Bladder microvascular endothelial cell (primary cell): Measurements from ENCODE around the gene MOCOS. TPM values are rescaled to one million over a fixed set of nuclear protein-coding genes. Genes with fewer than 3 reads are reported as not detected.

Source experiments
- total RNA-seq: library from RNA; depleted of rRNA; stranded (reverse); fragments of >200 nt; gene quantifications from 2 replicates; pipeline ENCODE4 v1.2.3, GENCODE V29; 2014

MOCOS gene
- total RNA-seq: 0.19 and 0.32 TPM in 2 replicates

GRCh38 chr18:36187193-36187825 lies at the start of gene MOCOS:
Gene MOCOS (plus strand): TSS chr18:36187497. CDS start chr18:36187540, 43 bp downstream.

GRCh38 chr18:36297417-36298125 lies 110.3 kb downstream of the MOCOS start, which contains the start of gene FHOD3:
Gene FHOD3 (plus strand): TSS chr18:36297713. CDS start chr18:36297836, 123 bp downstream.

Other genes starting within 250 kb of the MOCOS start
- gene RPRD1A, start 119.9 kb upstream of the MOCOS start, total RNA-seq: 25.1 and 39.3 TPM in 2 replicates
- 12.3 and 37.8 TPM in 2 replicates for gene SLC39A6, start 58.2 kb upstream of the MOCOS start, total RNA-seq
- gene ELP2, start 57.6 kb upstream of the MOCOS start, total RNA-seq: 87.3 and 133 TPM in 2 replicates
- gene FHOD3, start 110.2 kb downstream of the MOCOS start, total RNA-seq: 0.06 and 0.16 TPM in 2 replicates